ENCODE measurements around the gene TBC1D10B.
"Not testable (repeated sequence)": the region's sequence is repeated elsewhere in the genome, so short reads cannot be mapped to it uniquely, and the experiment has no call there.

TBC1D10B gene

GRCh38 chr16:30397776-30398660 is 27.7 kb upstream of the TBC1D10B start:
- no peak for DNase-seq

DNA sequence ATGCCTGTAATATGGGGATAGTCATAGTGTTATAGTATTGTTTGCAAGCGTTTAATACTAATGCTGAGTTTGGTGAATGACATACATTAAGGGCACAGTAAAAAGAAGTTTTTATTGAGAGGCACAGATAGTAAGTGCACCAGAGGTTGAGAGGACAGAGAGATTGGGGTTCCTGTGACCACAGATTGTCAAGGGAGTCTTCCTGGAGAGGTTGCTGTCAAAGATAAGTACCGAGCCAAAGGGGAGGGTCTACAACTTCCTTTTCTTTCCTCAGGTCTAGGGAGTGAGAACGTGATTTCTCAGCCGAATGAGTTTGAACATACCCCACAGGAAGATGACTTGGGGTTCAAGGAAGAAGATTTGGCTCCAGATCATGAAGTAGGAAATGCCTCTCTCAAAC is 26.8 kb upstream of the TBC1D10B start:
- DNase-seq = no peak

DNA sequence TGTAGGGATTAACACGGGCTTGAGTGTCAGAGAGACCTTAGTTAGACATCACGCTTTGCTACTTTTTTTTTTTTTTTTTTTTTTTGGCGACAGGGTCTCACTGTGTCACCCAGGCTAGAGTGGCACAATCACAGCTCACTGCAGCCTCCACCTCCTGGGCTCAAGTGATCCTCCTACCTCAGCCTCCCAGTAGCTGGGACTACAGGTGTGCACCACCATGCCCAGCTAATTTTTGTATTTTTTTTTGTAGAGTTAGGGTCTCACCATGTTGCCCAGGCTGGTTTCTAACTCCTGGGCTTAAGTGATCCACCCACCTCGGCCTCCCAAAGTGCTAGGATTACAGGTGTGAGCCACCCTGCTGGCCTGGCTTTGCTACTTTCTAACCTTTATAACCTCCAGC is 26.3 kb upstream of the TBC1D10B start:
- DNase-seq = not testable (repeated sequence)

DNA sequence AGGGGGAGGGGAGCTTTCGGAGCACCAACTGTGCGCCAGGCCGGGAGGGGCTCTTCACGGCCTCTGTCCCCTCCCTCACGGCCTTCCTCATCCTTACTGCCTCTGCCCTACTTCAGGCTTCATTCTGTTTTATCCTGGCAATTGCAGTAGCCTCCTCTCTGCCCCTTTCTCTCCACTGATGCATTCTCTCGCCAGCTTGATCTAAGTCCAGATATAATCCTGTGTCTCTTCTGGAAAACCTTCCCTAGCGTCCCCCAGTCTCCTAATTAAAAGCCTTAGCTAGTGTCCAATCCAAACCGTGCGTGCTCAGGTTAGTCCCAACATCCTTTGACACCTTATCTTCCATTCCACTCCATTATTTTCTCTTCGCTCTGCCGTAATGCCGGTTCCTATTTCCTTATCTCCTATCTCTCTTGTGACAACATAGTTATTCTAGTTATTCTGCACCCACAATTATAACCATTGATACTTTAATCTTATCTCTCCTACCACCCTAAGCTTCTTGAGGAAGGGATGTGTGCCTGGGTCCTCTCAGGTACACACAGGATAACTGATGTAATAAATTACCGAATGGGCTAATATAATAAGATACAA is 25.8 kb upstream of the TBC1D10B start:
- no peak for DNase-seq

- peak; percentile 60 to 76 for DNase-seq
These were observed 25.1 kb upstream of the TBC1D10B start, which contains the start of gene ZNF48 for GRCh38 chr16:30395155-30395991. Gene ZNF48, plus strand, starts transcription at chr16:30395420. Its CDS starts 375 bp downstream, at chr16:30395795.

- DNase-seq = no peak
These were observed 24.4 kb upstream of the TBC1D10B start for GRCh38 chr16:30394592-30395154.

DNA sequence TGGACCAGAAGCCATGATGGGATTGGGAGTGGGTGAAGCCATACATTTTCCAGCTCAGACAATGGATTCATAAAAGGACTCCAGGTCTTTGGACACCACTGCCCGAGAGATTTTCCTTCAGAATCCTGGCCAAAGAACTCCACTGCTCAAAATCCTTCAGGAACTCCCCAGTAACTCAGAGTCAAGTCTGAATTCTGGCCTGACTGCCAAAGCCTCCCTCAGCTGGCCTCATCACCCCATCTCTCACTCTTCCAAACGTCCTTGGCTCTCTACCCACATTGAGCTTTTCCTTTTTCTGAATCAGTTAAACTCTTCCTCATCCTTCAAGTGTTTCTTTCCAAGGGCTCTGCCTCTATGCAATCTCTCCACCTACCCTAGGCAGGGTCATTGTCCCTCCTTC is 13.2 kb upstream of the TBC1D10B start:
- DNase-seq = no peak

GRCh38 chr16:30382111-30382881 is 12.0 kb upstream of the TBC1D10B start, which contains the start of gene SEPTIN1:
Gene SEPTIN1, minus strand, starts transcription at chr16:30382561. Its CDS starts 19 bp downstream, at chr16:30382542.
- peak; percentile 79 to 80 for DNase-seq

- DNase-seq = peak in 1 of 2 donors; percentile 49
These were observed 11.2 kb upstream of the TBC1D10B start for GRCh38 chr16:30381291-30382041.

DNA sequence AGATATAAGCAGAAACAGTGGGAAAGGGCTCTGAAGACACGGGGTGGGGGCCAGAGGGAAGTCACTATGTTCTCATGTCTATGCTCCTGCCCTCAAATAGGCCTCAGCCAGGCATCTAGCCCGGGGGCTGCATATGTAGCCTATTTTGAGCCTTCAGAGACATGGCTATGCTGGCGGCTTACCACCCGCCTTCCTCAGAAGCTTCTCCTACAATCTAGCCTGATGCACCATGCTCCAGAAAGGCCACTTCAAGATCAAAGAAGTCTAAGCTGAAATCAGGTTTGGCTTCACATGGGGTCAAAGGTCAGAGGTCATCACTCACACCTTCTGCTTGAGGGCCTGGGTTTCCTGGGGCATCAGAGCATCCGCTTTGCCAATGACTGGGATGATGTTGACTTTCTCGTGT is 10.5 kb upstream of the TBC1D10B start:
- DNase-seq = no peak

DNA sequence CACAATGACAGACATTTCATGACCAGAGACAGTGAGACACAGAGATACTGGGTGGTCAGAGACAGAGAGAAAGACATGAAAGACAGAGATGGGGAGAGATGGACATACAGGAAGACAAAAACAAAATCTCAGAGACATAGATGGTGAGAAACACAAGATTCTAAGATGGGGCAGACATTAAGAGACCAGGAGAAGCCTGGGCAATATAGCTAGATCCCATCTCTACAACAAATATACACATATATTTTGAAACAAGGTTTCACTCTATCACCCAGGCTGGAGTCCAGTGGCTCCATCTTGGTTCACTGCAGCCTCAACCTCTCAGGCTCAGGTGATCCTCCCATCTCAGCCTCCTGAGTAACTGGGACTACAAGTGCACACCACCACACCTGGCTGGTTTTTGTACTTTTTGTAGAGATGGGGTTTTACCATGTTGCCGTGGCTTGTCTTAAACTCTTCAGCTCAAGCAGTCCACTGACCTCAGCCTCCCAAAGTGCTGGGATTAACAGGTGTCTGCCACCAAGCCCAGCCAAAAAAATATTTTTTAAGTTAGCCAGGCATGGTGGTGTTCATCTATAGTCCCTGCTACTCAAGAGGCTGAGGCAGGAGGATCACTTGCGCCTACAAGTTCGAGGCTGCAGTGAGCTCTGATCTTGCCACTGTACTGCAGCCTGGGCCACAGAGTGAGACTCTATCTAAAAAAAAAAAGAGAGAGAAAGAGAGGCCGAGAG is 9.9 kb upstream of the TBC1D10B start:
- no peak for DNase-seq

DNA sequence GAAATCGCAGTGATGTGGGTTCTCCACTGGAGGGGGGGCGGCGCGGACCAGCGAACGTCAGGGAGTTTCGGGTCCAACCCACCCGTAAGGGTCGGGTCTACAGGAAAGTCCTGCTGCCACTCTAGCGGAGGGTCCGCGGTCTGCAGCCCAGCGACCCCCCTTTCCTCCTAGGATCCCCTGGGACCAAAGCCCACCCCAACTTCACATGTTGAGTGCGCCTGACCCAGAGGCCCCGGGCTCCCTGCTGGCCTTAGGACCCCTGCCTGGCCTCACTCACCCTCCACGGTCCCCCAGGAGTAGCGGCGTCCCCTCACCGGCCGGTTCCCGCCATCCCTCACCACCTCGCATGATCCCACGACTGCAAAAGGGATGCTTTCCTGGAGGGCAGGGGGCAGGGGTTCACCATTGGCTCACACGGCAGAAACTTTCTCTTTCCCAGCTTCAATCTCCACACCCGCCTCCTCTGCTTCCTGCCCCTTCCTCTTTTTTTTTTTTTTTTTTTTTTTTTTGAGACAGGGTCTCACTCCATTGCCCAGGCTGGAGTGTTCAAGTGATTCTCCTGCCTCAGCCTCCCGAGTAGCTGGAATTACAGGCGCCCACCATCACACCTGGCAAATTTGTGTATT is 9.0 kb upstream of the TBC1D10B start:
- DNase-seq = no peak

GRCh38 chr16:30378236-30379157 is 8.2 kb upstream of the TBC1D10B start:
- peak; percentile 99 for DNase-seq

- peak; percentile 91 to 94 for DNase-seq
These were observed 7.5 kb upstream of the TBC1D10B start for GRCh38 chr16:30377812-30378235.

GRCh38 chr16:30377050-30377811 is 6.9 kb upstream of the TBC1D10B start:
- no peak for DNase-seq

DNA sequence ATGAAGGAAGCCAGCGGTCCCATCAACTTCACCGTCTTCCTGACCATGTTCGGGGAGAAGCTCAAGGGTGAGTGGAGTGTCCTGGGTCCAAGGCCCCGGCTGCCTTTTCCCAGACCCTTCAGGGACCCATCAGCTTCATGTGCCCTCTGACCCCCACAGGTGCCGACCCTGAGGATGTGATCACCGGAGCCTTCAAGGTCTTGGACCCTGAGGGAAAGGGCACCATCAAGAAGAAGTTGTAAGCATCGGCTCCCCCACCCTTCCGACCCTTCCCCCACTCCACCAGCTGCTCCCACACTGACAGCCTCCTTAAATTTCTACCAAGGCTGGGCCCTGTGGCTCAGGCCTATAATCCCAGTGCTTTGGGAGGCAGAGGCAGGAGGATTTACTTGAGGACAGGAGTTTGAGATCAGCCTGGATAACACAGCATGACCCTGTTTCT is 6.2 kb upstream of the TBC1D10B start:
- DNase-seq = no peak

GRCh38 chr16:30375864-30376263 is 5.6 kb upstream of the TBC1D10B start:
- DNase-seq = no peak

DNA sequence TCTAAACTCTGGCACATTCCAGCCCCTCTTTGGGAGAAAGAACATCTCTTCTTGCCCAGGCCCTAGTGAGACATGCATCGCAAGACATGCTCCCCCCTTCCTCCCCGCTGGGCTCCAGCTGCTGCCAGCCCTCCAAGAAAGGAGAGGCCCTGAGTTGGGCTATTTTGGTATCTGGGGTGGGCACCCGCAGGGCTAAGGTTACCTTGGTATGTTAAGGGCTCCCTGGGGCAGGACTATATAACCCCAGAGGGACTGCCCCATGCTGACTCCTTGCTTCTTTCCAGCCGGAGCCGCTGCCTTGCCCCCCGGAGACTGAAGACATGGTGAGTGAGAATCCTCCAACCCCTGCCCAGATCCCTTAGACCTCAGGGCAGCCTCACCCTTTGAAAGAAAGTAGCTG is 4.2 kb upstream of the TBC1D10B start, which contains the start of gene MYL11:
Gene MYL11, plus strand, starts transcription at position 265 of the 400 bp plus-strand sequence. Its CDS starts 56 bp downstream, at position 321.
- DNase-seq = no peak

All from CD4-positive, alpha-beta T cell treated with Interleukin-1 beta for 1 hour (primary cell).